Gastrocnemius medialis (tissue), 4 donors: ENCODE data around the gene OPCML. TPM values are rescaled to one million over a fixed set of nuclear protein-coding genes. Genes with fewer than 3 reads are reported as not detected.

Experiments
- ATAC-seq, 2 donors: fragments of 150-250 bp; one replicate each; pipeline ENCODE4 v1.9.1; 2016
- DNase-seq, 2 donors: peaks; one replicate each; pipeline ENCODE4 v3.0.0-alpha.2; 2019
- H3K27ac ChIP-seq, 4 donors: fragments of 200-600 bp; sonication (generic); 1 replicate in 1 of 4; 2 replicates in 3 of 4; pipeline ENCODE4 v1.5.1; 2016 to 2018; ENCODE audit warnings: mild to moderate bottlenecking in 2 of 4, moderate library complexity in 1 of 4
- H3K27me3 ChIP-seq, 3 donors: fragments of 200-600 bp; sonication (generic) in 2 of 3; 1 replicate in 1 of 3; 2 replicates in 2 of 3; pipeline versions ENCODE4 v1.5.1 to v1.6.0; 2016 to 2019; ENCODE audit warnings: mild to moderate bottlenecking in 1 of 3, moderate library complexity in 1 of 3
- H3K36me3 ChIP-seq, 2 donors: fragments of 200-600 bp; sonication (generic) in 1 of 2; one replicate each; pipeline ENCODE4 v1.5.1; 2017 to 2018
- H3K4me1 ChIP-seq, 2 donors: fragments of 200-600 bp; sonication (generic) in 1 of 2; one replicate each; pipeline ENCODE4 v1.5.1; 2016 to 2017; ENCODE audit warnings: mild to moderate bottlenecking in 2 of 2
- H3K4me3 ChIP-seq, 4 donors: fragments of 200-600 bp; sonication (generic) in 3 of 4; 1 replicate in 1 of 4; 2 replicates in 3 of 4; pipeline ENCODE4 v1.5.1; 2016 to 2019; ENCODE audit warnings: mild to moderate bottlenecking in 2 of 4
- H3K9me3 ChIP-seq, 3 donors: fragments of 200-600 bp; sonication (generic) in 2 of 3; 1 replicate in 1 of 3; 2 replicates in 2 of 3; pipeline ENCODE4 v1.5.1; 2016 to 2019
- POLR2A ChIP-seq, 2 donors: fragments of 450-650 bp; IDR thresholded peaks; one replicate each; pipeline ENCODE4 v1.6.1; 2017; ENCODE audit warnings: antibody characterized with exemption in 2 of 2, mild to moderate bottlenecking in 2 of 2, moderate library complexity in 2 of 2
- in situ Hi-C, 4 donors: fragments of 200-750 bp; cut with MboI; loops; one replicate each; pipeline versions ENCODE4 v1.15.0 to v1.8.0; 2017; ENCODE audit warnings: low sequenced_read_pairs in 4 of 4
- intact Hi-C: fragments of 100-400 bp; cut with DNase I; formaldehyde crosslinking; loops from one replicate; pipeline ENCODE4 v1.15.1; 2023; ENCODE audit warnings: low total_unique reads
- total RNA-seq, 4 donors: library from RNA; depleted of rRNA; stranded (reverse); fragments of >200 nt; gene quantifications; one replicate each; pipeline versions ENCODE4 v1.1.0 to v1.2.3, GENCODE V29; 2016
- TF ChIP-seq, protein P1 (sequence below), 5 experiments: fragments of 450-650 bp in 3 of 5; fragments of 200-600 bp in 2 of 5; sonication (generic) in 2 of 5; IDR thresholded peaks in 4 of 5; conservative IDR thresholded peaks in 1 of 5; 1 replicate in 4 of 5; 2 replicates in 1 of 5; pipeline ENCODE4 v1.5.1; 2016 to 2019; ENCODE audit warnings: antibody characterized with exemption in 5 of 5, mild to moderate bottlenecking in 3 of 5, moderate library complexity in 3 of 5

Gene OPCML
- total RNA-seq, 4 donors from 2014 or later = not detected

- no peak overlapping the region for H3K4me3 ChIP-seq
- DNase-seq (no peak), ATAC-seq (no peak)
- intact Hi-C loops = no loop called here
- no peaks in the 10 kb centered on the region for H3K9me3 ChIP-seq
- in situ Hi-C loops = no loop called here
- H3K4me1 ChIP-seq = no peaks in the 10 kb centered on the region
- no peaks in the 10 kb centered on the region for H3K27me3 ChIP-seq
- no peak overlapping the region for H3K27ac ChIP-seq
- no peaks in the 10 kb centered on the region for H3K36me3 ChIP-seq
- TF ChIP-seq, protein P1, sequence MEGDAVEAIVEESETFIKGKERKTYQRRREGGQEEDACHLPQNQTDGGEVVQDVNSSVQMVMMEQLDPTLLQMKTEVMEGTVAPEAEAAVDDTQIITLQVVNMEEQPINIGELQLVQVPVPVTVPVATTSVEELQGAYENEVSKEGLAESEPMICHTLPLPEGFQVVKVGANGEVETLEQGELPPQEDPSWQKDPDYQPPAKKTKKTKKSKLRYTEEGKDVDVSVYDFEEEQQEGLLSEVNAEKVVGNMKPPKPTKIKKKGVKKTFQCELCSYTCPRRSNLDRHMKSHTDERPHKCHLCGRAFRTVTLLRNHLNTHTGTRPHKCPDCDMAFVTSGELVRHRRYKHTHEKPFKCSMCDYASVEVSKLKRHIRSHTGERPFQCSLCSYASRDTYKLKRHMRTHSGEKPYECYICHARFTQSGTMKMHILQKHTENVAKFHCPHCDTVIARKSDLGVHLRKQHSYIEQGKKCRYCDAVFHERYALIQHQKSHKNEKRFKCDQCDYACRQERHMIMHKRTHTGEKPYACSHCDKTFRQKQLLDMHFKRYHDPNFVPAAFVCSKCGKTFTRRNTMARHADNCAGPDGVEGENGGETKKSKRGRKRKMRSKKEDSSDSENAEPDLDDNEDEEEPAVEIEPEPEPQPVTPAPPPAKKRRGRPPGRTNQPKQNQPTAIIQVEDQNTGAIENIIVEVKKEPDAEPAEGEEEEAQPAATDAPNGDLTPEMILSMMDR (IDR thresholded peaks at IDR 0.05 in 4 of 5, conservative IDR thresholded peaks at IDR 0.05 in 1 of 5) = no peak
- TF ChIP-seq POLR2A (IDR thresholded peaks at IDR 0.05) = no peak
Measured at GRCh38 chr11:133552938-133553337, 20.6 kb upstream of the OPCML start.

DNA sequence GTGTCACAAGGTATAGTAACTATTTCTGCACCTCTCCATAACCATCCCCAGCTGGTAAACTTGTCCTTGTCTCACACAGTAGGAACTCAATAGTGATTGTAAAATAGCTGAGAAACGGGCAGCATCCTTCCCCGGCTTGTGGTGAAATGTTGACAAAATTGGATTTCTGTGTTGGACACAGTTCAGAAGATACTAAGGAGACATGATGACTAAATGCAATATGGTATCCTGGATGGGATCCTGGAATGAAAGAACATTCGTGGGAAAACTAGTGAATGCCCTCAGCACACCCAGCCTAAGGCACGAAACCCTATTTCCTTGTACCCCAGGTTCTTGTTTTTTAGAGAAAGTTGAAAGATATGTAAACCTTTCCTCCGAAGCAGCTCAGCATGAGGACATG lies 18.8 kb upstream of the OPCML start:
- Histone ChIP-seq H3K4me1 (no peaks in the 10 kb centered on the region), H3K27ac (no peak overlapping the region), H3K4me3 (no peak overlapping the region), H3K36me3 (no peaks in the 10 kb centered on the region), H3K27me3 (no peaks in the 10 kb centered on the region), H3K9me3 (no peaks in the 10 kb centered on the region)
- DNase-seq (no peak), ATAC-seq (no peak)
- intact Hi-C loops = no loop called here
- TF ChIP-seq, protein P1 (IDR thresholded peaks at IDR 0.05 in 4 of 5, conservative IDR thresholded peaks at IDR 0.05 in 1 of 5) = no peak
- no peak for TF ChIP-seq POLR2A (IDR thresholded peaks at IDR 0.05)
- in situ Hi-C loops = no loop called here

GRCh38 chr11:133549826-133550225 lies 17.5 kb upstream of the OPCML start:
- Histone ChIP-seq H3K4me3 (no peak overlapping the region), H3K27ac (no peak overlapping the region), H3K4me1 (no peaks in the 10 kb centered on the region), H3K36me3 (no peaks in the 10 kb centered on the region), H3K27me3 (no peaks in the 10 kb centered on the region), H3K9me3 (no peaks in the 10 kb centered on the region)
- intact Hi-C loops (no loop called here), in situ Hi-C loops (no loop called here)
- TF ChIP-seq, protein P1 (IDR thresholded peaks at IDR 0.05 in 4 of 5, conservative IDR thresholded peaks at IDR 0.05 in 1 of 5) = no peak
- no peak for TF ChIP-seq POLR2A (IDR thresholded peaks at IDR 0.05)
- ATAC-seq (no peak), DNase-seq (no peak)

- in situ Hi-C loops = no loop called here
- ATAC-seq = no peak
- intact Hi-C loops = no loop called here
- DNase-seq = no peak
- Histone ChIP-seq H3K27ac (no peak overlapping the region), H3K4me3 (no peak overlapping the region), H3K9me3 (no peaks in the 10 kb centered on the region), H3K36me3 (no peaks in the 10 kb centered on the region), H3K4me1 (no peaks in the 10 kb centered on the region), H3K27me3 (no peaks in the 10 kb centered on the region)
- no peak for TF ChIP-seq POLR2A (IDR thresholded peaks at IDR 0.05)
- TF ChIP-seq, protein P1 (IDR thresholded peaks at IDR 0.05 in 4 of 5, conservative IDR thresholded peaks at IDR 0.05 in 1 of 5) = no peak
Measured at GRCh38 chr11:133548641-133549040, 16.3 kb upstream of the OPCML start.

DNA sequence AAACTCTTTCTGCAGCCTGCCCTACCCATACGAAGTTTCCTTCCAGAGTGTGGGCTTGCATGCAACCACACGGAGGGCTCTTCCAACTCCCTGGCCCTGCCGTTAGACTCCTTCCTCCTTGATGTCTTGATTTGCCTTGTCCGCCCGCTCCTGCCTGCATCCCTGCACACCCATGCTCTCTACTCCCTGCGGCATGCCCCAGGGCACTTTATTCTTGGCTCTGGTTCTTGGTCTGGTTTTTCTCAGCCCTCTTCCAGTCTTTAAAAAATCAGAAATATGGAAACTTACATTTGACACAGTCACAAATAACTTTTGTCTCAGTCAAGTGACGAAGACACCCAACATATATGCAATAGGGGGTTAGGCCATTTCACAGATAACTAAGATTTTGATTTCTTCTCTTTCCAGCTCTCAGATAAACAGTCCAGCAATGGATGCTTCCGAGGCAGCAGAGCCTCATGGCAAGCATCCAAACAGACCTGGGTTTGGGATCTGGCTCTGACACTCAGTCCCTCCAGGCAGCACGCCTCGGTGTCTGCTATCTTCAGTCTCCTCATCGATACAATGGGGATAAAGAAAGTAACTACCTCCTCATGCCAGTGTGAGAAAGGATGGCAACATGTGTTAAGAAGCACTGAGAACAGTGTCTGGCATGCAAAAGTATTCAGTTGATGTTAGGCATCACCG lies 15.7 kb upstream of the OPCML start:
- H3K4me3 ChIP-seq = no peak overlapping the region
- intact Hi-C loops (no loop called here), in situ Hi-C loops (no loop called here)
- H3K27me3 ChIP-seq = no peaks in the 10 kb centered on the region
- no peaks in the 10 kb centered on the region for H3K9me3 ChIP-seq
- ATAC-seq (no peak), DNase-seq (no peak)
- no peak overlapping the region for H3K27ac ChIP-seq
- TF ChIP-seq POLR2A (IDR thresholded peaks at IDR 0.05) = no peak
- TF ChIP-seq, protein P1 (IDR thresholded peaks at IDR 0.05 in 4 of 5, conservative IDR thresholded peaks at IDR 0.05 in 1 of 5) = no peak
- no peaks in the 10 kb centered on the region for H3K4me1 ChIP-seq
- H3K36me3 ChIP-seq = no peaks in the 10 kb centered on the region
